ENCODE results near the gene PPP6R3.

- TF ChIP-seq CTCF (conservative IDR thresholded peaks at IDR 0.05; ENCODE audit: low read depth, low read length) (no peak), EZH2phosphoT487 (IDR thresholded peaks at IDR 0.05; ENCODE audit: borderline replicate concordance, low read length) (no peak)
These were observed 190.8 kb downstream of the PPP6R3 start for GRCh38 chr11:68651208-68651984.

Measured in PC-3 (cell line).